Measurements from ENCODE around the gene UTS2R.

UTS2R gene

DNA sequence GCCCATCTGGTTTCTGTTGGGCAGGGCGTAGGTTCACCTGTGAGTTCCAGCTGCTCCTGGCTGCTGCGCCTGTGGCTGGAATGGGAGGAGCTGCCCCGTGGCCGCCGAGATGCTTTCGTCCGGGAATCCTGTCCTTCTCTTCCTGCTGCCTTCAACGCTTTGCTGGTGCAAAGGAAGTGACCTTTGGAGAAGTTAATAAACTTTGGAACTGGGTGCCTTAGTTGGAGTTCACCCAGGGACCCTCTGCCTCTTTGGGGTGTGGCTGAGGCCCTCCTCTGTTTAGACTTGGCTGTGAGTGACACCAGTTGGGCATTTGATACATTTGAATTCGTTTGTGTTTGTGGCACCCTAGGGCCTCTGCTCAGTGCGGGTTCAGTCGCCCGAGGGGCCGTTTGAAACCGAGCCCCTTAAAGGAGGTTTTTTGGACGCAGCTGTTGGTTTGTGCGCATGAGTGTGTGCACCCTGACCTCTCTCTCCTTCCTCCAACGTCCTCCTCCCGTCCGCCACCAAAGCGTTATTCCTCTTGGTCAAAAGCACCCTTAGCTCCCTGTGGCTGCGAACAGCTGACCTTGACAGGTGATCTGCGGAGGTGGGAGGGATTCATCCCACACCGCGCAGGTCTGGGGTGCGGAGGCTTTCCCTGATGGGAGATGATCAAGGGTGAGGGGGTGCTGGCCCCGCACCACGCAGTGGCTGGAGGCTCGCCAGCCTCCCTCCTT is 29.0 kb upstream of the UTS2R start:
- Histone ChIP-seq H3K4me3 (replicated peaks; ENCODE audit: insufficient read depth, low read length) (no peak overlapping the region), H3K27me3 (ENCODE audit: insufficient read depth, poor library complexity, severe bottlenecking) (no peaks in the 10 kb centered on the region), H3K27ac (replicated peaks) (no peak overlapping the region)
- TF ChIP-seq, protein P1, sequence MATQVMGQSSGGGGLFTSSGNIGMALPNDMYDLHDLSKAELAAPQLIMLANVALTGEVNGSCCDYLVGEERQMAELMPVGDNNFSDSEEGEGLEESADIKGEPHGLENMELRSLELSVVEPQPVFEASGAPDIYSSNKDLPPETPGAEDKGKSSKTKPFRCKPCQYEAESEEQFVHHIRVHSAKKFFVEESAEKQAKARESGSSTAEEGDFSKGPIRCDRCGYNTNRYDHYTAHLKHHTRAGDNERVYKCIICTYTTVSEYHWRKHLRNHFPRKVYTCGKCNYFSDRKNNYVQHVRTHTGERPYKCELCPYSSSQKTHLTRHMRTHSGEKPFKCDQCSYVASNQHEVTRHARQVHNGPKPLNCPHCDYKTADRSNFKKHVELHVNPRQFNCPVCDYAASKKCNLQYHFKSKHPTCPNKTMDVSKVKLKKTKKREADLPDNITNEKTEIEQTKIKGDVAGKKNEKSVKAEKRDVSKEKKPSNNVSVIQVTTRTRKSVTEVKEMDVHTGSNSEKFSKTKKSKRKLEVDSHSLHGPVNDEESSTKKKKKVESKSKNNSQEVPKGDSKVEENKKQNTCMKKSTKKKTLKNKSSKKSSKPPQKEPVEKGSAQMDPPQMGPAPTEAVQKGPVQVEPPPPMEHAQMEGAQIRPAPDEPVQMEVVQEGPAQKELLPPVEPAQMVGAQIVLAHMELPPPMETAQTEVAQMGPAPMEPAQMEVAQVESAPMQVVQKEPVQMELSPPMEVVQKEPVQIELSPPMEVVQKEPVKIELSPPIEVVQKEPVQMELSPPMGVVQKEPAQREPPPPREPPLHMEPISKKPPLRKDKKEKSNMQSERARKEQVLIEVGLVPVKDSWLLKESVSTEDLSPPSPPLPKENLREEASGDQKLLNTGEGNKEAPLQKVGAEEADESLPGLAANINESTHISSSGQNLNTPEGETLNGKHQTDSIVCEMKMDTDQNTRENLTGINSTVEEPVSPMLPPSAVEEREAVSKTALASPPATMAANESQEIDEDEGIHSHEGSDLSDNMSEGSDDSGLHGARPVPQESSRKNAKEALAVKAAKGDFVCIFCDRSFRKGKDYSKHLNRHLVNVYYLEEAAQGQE (IDR thresholded peaks at IDR 0.05; ENCODE audit: insufficient replicate concordance, low read depth), result no peak
- TF ChIP-seq, protein P2, sequence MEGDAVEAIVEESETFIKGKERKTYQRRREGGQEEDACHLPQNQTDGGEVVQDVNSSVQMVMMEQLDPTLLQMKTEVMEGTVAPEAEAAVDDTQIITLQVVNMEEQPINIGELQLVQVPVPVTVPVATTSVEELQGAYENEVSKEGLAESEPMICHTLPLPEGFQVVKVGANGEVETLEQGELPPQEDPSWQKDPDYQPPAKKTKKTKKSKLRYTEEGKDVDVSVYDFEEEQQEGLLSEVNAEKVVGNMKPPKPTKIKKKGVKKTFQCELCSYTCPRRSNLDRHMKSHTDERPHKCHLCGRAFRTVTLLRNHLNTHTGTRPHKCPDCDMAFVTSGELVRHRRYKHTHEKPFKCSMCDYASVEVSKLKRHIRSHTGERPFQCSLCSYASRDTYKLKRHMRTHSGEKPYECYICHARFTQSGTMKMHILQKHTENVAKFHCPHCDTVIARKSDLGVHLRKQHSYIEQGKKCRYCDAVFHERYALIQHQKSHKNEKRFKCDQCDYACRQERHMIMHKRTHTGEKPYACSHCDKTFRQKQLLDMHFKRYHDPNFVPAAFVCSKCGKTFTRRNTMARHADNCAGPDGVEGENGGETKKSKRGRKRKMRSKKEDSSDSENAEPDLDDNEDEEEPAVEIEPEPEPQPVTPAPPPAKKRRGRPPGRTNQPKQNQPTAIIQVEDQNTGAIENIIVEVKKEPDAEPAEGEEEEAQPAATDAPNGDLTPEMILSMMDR (IDR thresholded peaks at IDR 0.05; ENCODE audit: insufficient read depth, low read length), result no peak
- no peak for TF ChIP-seq POLR2AphosphoS5 (IDR thresholded peaks at IDR 0.05; ENCODE audit: low read depth)
- TF ChIP-seq SPI1 (IDR thresholded peaks at IDR 0.05; ENCODE audit: borderline replicate concordance, low read depth), result no peak
- no peak for TF ChIP-seq GABPA (IDR thresholded peaks at IDR 0.05; ENCODE audit: low read depth)
- DNase-seq (ENCODE audit: low read depth in 1 of 2, low spot score in 1 of 2), result no peak

DNA sequence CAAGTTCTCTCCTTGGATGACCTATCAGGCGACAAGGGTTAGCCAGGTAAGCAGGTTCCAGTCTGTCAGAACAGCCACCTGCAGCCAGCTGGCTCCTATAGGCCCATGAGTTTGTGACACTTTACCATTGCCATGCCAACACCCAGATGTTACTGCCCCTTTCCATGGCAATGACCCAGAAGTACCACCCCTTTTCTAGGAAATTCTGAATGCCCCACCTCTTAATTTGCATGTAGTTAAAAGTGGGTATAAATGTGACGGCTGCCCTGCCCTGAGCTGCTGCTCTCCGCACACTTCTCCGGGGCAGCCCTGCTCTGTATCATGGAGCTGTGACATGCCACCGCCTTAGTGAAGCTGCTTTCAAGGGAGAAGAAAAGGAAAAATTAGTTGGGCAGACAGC is 28.0 kb upstream of the UTS2R start:
- no peak for DNase-seq (ENCODE audit: low read depth in 1 of 2, low spot score in 1 of 2)
- H3K27me3 ChIP-seq (ENCODE audit: insufficient read depth, poor library complexity, severe bottlenecking), result no peaks in the 10 kb centered on the region
- no peak overlapping the region for H3K4me3 ChIP-seq (replicated peaks; ENCODE audit: insufficient read depth, low read length)
- no peak overlapping the region for H3K27ac ChIP-seq (replicated peaks)
- TF ChIP-seq, protein P2 (IDR thresholded peaks at IDR 0.05; ENCODE audit: insufficient read depth, low read length), result no peak

DNA sequence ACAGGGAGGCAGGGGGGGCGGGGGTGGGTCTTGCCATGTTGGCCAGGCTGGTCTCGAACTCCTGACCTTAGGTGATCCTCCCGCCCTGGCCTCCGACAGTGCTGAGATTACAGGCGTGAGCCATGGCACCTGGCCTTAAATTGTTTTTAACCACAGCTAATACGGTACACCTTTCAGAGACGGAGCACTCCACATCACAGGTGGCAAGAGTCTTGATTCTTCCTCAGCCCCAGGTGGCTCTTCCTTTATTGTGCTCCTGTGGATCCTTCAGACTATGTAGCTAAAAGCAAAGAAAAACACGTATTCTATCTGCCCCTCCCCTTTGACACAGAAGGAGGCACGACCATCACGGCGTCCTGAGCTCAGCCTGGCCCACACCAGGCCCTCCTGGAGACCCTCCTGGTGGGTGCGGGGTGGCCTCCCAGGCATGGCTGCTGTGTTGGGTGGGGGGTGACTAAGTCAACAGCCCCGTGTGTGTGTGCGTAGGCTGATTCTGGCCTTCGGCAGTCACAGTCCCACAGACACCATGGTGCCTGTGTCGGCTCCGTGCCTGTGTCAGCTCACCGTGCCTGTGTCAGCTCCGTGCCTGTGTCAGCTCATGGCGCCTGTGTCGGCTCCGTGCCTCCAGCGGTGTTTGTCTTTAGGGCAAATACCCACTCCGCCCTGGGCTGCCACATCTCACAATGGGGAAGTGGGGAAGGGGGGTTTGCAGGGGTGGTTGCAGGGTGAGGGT is 27.2 kb upstream of the UTS2R start:
- no peak overlapping the region for H3K4me3 ChIP-seq (replicated peaks; ENCODE audit: insufficient read depth, low read length)
- TF ChIP-seq POLR2AphosphoS5 (IDR thresholded peaks at IDR 0.05; ENCODE audit: low read depth) (no peak), SPI1 (IDR thresholded peaks at IDR 0.05; ENCODE audit: borderline replicate concordance, low read depth) (peak; percentile 46; the same call in 1 of the 2 replicates)
- no peaks in the 10 kb centered on the region for H3K27me3 ChIP-seq (ENCODE audit: insufficient read depth, poor library complexity, severe bottlenecking)
- DNase-seq (ENCODE audit: low read depth in 1 of 2, low spot score in 1 of 2), result no peak
- no peak overlapping the region for H3K27ac ChIP-seq (replicated peaks)

DNA sequence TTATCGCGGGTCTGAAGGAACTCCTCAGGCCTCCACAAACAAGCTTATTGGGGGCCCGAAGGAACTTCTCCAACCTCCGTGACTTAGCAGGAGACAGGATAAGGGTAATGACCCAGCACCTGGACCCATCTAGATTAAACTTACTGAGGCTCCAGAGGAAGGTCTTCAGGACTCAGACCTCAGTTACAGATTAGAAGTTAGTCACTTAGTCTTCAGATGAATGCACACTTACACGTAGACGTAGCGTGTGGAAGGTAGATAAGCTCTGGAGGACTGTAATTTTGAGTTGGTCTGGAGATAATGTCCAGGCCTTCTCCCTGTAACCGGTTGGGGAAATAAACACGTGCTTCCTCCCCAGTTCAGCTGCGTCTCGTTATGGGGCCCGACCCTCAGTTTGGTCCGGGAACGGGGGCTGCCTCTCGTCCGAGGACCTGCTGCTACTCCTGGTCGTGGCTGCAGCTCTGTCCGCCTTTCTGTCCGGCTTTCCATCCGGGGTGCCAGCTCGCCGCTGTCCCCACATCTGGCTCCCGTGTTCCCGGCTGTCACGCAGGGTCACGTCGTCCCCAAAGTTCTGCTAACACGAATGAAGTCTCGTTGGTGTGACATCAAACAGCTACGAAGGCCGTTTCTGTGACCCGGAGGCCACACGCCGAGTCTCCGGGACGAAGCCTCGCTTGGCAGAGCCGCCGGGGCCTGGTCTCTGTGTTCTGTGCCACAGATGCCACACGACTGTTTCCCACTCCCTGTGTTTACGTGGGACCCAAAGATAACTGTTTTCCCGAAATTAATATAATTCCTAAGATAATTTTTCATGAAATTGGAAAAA is 26.2 kb upstream of the UTS2R start:
- DNase-seq (ENCODE audit: low read depth in 1 of 2, low spot score in 1 of 2), result no peak
- Histone ChIP-seq H3K27ac (replicated peaks) (no peak overlapping the region), H3K27me3 (ENCODE audit: insufficient read depth, poor library complexity, severe bottlenecking) (no peaks in the 10 kb centered on the region), H3K4me3 (replicated peaks; ENCODE audit: insufficient read depth, low read length) (no peak overlapping the region)
- TF ChIP-seq SPI1 (IDR thresholded peaks at IDR 0.05; ENCODE audit: borderline replicate concordance, low read depth) (no peak), GABPA (IDR thresholded peaks at IDR 0.05; ENCODE audit: low read depth) (no peak), POLR2AphosphoS5 (IDR thresholded peaks at IDR 0.05; ENCODE audit: low read depth) (no peak)
- TF ChIP-seq, protein P2 (IDR thresholded peaks at IDR 0.05; ENCODE audit: insufficient read depth, low read length), result no peak
- TF ChIP-seq, protein P1 (IDR thresholded peaks at IDR 0.05; ENCODE audit: insufficient replicate concordance, low read depth), result no peak

Measured in HL-60 (cell line).